Body of pancreas (tissue), 4 donors: ENCODE results near the gene MET.

Experiments
- POLR2A ChIP-seq, 3 donors: fragments of 450-650 bp; IDR thresholded peaks; one replicate each; pipeline ENCODE4 v1.6.1; 2016; ENCODE audit warnings: antibody characterized with exemption in 3 of 3, mild to moderate bottlenecking in 2 of 3
- TF ChIP-seq, protein P1 (sequence below), 7 experiments: fragments of 450-650 bp in 4 of 7; fragments of 200-600 bp in 3 of 7; sonication (generic) in 3 of 7; IDR thresholded peaks; one replicate each; pipeline ENCODE4 v1.5.1; 2016 to 2019; ENCODE audit warnings: antibody characterized with exemption in 7 of 7

DNA sequence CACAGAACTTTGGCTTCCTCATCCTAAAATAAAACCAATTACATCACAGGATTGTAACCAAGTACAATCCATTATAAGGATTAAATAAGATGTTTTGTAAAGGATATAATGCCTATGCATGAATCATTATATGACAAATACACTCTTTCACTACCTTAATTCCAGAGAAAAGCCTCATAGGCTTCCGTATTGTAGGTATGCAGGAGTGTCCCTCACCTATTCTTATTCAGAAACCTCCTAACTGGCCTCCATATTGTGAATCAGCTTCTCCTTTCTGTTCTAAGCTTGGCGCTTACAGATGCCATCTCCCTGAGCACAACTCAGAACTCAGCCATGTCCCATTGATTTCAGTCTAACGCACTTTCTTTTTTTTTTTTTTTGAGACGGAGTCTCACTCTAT is 120.8 kb downstream of the MET start:
- TF ChIP-seq, protein P1, sequence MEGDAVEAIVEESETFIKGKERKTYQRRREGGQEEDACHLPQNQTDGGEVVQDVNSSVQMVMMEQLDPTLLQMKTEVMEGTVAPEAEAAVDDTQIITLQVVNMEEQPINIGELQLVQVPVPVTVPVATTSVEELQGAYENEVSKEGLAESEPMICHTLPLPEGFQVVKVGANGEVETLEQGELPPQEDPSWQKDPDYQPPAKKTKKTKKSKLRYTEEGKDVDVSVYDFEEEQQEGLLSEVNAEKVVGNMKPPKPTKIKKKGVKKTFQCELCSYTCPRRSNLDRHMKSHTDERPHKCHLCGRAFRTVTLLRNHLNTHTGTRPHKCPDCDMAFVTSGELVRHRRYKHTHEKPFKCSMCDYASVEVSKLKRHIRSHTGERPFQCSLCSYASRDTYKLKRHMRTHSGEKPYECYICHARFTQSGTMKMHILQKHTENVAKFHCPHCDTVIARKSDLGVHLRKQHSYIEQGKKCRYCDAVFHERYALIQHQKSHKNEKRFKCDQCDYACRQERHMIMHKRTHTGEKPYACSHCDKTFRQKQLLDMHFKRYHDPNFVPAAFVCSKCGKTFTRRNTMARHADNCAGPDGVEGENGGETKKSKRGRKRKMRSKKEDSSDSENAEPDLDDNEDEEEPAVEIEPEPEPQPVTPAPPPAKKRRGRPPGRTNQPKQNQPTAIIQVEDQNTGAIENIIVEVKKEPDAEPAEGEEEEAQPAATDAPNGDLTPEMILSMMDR (IDR thresholded peaks at IDR 0.05), result no peak
- no peak for TF ChIP-seq POLR2A (IDR thresholded peaks at IDR 0.05)
